Measurements from ENCODE around the gene PNMA6E.

Gene PNMA6E

DNA sequence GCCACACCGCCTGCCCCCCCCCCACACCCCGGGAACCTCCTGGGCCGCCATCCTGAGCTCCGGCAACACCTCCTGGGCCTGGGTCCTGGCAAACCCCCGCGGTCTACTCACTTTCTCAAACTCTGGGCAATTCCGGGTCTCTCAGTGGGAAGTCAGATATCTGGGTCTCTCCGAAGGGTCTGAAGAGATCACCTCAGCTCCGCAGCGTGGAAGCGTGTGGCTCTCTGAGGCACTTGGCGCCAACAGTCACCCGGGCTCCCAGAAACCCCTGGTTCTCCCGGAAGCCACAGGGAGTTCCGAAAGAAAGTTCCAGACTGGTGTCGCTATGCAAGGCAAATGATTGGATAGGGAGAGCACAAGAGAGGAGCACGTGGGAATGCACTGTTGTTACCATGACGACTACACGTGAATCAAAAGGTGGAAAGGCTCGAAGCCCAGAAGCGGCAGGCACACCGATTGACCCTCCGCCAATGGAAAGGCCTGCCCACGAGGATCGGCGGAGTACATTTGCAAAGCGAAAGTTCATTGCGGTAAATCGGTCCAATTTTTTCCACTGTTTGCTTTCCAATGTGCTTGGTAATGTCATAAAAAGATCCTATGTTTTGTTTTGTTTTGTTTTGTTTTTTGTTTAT lies at the start of gene PNMA6E:
TSS of gene PNMA6E (minus strand) at position 218 of the 632 bp plus-strand sequence. CDS start 2,501 bp downstream, outside the sequence.
- Histone ChIP-seq H3K4me1 (ENCODE audit: control insufficient read depth, insufficient read depth, low read length) (no peaks in the 10 kb centered on the region), H3K27ac (ENCODE audit: low read length) (no peak within 1 kb of the TSS), H3K36me3 (ENCODE audit: control insufficient read depth in 2 of 2, insufficient read depth in 2 of 2, low read length in 2 of 2) (no peaks in the 10 kb centered on the region), H3K9me3 (ENCODE audit: control insufficient read depth in 2 of 2, low read length in 2 of 2) (no peaks in the 10 kb centered on the region), H3K4me3 (ENCODE audit: low read length in 2 of 2) (no peak within 1 kb of the TSS), H3K27me3 (ENCODE audit: control insufficient read depth in 1 of 2, insufficient read depth in 2 of 2, low read length in 2 of 2) (peaks cover 0 to 8% of the 10 kb centered on the region in 2 donors), H3K9ac (ENCODE audit: low read length in 2 of 2) (no peak within 1 kb of the TSS)

- Histone ChIP-seq H3K4me1 (ENCODE audit: control insufficient read depth, insufficient read depth, low read length) (peaks cover 2% of the 10 kb centered on the region), H3K27ac (ENCODE audit: low read length) (no peak overlapping the region), H3K9ac (ENCODE audit: low read length in 2 of 2) (no peak overlapping the region), H3K9me3 (ENCODE audit: control insufficient read depth in 2 of 2, low read length in 2 of 2) (no peaks in the 10 kb centered on the region), H3K36me3 (ENCODE audit: control insufficient read depth in 2 of 2, insufficient read depth in 2 of 2, low read length in 2 of 2) (no peaks in the 10 kb centered on the region), H3K27me3 (ENCODE audit: control insufficient read depth in 1 of 2, insufficient read depth in 2 of 2, low read length in 2 of 2) (no peaks in the 10 kb centered on the region), H3K4me3 (ENCODE audit: low read length in 2 of 2) (no peak overlapping the region)
Observed at GRCh38 chrX:153450949-153451277, 49.8 kb upstream of the PNMA6E start.

GRCh38 chrX:153450114-153450948 lies 49.2 kb upstream of the PNMA6E start:
- Histone ChIP-seq H3K9ac (ENCODE audit: low read length in 2 of 2) (no peak overlapping the region), H3K27ac (ENCODE audit: low read length) (no peak overlapping the region), H3K4me1 (ENCODE audit: control insufficient read depth, insufficient read depth, low read length) (no peaks in the 10 kb centered on the region)

GRCh38 chrX:153449368-153450113 lies 48.4 kb upstream of the PNMA6E start:
- Histone ChIP-seq H3K27ac (ENCODE audit: low read length) (no peak overlapping the region), H3K4me3 (ENCODE audit: low read length in 2 of 2) (no peak overlapping the region), H3K4me1 (ENCODE audit: control insufficient read depth, insufficient read depth, low read length) (no peaks in the 10 kb centered on the region), H3K9me3 (ENCODE audit: control insufficient read depth in 2 of 2, low read length in 2 of 2) (no peaks in the 10 kb centered on the region), H3K36me3 (ENCODE audit: control insufficient read depth in 2 of 2, insufficient read depth in 2 of 2, low read length in 2 of 2) (no peaks in the 10 kb centered on the region), H3K9ac (ENCODE audit: low read length in 2 of 2) (no peak overlapping the region), H3K27me3 (ENCODE audit: control insufficient read depth in 1 of 2, insufficient read depth in 2 of 2, low read length in 2 of 2) (no peaks in the 10 kb centered on the region)

More at GRCh38 chrX:153450114-153450948, 49.2 kb upstream of the PNMA6E start:
- Histone ChIP-seq H3K36me3 (ENCODE audit: control insufficient read depth in 2 of 2, insufficient read depth in 2 of 2, low read length in 2 of 2) (no peaks in the 10 kb centered on the region), H3K9me3 (ENCODE audit: control insufficient read depth in 2 of 2, low read length in 2 of 2) (no peaks in the 10 kb centered on the region), H3K4me3 (ENCODE audit: low read length in 2 of 2) (no peak overlapping the region), H3K27me3 (ENCODE audit: control insufficient read depth in 1 of 2, insufficient read depth in 2 of 2, low read length in 2 of 2) (no peaks in the 10 kb centered on the region)

DNA sequence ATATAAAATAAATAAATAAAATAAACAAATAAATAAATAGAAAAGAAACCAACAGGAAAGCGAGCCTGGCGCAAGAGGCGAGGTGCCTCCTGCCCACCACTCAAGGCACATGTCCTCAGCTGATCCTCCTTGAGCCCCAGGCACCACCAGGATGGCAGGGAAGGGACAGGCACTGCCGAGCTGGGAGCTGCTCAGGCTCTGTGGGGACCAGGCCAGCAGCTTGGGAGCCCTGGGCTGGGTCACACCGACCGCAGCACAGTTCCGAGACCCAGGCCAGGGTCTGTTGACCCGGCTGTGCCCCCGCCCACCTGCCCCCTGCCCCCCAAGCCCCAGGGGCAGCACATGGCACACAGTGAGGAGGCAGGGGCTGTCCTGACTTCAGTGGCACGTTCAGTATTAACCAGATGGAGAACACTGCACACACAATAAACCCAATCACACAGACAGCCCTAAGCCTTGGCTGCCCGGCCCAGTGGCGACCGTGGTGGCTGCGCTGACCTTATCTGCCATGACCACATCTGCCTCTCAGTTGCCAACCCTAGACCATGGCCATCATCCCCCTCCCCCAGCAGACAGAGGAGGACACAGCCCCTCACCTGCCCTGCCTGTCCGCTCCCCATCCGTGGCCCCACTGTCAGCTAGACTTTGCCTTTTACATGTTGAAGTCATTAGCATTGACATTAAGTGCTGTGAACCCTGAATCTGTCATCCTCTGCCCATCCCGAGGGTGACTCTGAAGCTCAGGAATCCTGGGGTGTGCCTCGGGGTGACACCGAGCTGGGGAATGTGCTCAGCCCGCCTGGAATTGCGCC lies 47.6 kb upstream of the PNMA6E start:
- Histone ChIP-seq H3K27me3 (ENCODE audit: control insufficient read depth in 1 of 2, insufficient read depth in 2 of 2, low read length in 2 of 2) (no peaks in the 10 kb centered on the region), H3K27ac (ENCODE audit: low read length) (no peak overlapping the region), H3K36me3 (ENCODE audit: control insufficient read depth in 2 of 2, insufficient read depth in 2 of 2, low read length in 2 of 2) (no peaks in the 10 kb centered on the region), H3K9me3 (ENCODE audit: control insufficient read depth in 2 of 2, low read length in 2 of 2) (no peaks in the 10 kb centered on the region), H3K4me3 (ENCODE audit: low read length in 2 of 2) (no peak overlapping the region), H3K4me1 (ENCODE audit: control insufficient read depth, insufficient read depth, low read length) (no peaks in the 10 kb centered on the region), H3K9ac (ENCODE audit: low read length in 2 of 2) (no peak overlapping the region)

GRCh38 chrX:153447581-153447960 lies 46.4 kb upstream of the PNMA6E start:
- no peak overlapping the region for H3K27ac ChIP-seq (ENCODE audit: low read length)
- no peak overlapping the region for H3K4me3 ChIP-seq (ENCODE audit: low read length in 2 of 2)
- H3K9ac ChIP-seq (ENCODE audit: low read length in 2 of 2): no peak overlapping the region
- H3K36me3 ChIP-seq (ENCODE audit: control insufficient read depth in 2 of 2, insufficient read depth in 2 of 2, low read length in 2 of 2): no peaks in the 10 kb centered on the region
- no peaks in the 10 kb centered on the region for H3K9me3 ChIP-seq (ENCODE audit: control insufficient read depth in 2 of 2, low read length in 2 of 2)
- H3K27me3 ChIP-seq (ENCODE audit: control insufficient read depth in 1 of 2, insufficient read depth in 2 of 2, low read length in 2 of 2): no peaks in the 10 kb centered on the region
- H3K4me1 ChIP-seq (ENCODE audit: control insufficient read depth, insufficient read depth, low read length): no peaks in the 10 kb centered on the region

DNA sequence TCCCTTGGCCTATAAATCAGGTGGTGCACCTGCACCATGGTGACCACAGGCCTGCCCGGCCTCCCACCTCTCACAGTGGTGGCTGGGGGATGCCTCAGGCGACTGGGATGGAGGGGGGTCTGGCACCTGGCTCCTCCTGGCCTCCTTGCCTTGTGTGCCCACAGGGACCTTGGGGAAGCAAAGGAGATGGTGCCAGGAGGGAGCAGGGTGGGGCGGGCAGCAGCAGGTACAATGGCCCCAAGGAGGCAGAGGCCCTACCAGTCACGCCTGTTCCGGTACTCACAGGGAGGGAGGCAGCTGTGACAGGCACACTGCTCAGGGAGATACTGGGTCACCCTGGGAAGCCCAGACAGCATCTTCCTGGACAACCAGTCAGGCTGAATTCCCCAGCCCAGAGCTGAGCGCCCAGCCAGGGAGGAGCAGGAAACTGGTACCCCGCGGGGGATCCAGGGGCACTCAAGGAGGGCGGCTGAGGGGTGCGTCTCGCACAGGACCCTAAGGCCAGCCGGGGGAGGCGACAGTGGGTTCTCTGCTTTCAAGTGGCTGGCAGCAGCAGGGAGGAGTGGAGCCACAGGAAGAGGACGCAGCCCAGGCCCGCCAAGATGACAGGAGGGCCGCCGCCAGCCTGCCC lies 45.9 kb upstream of the PNMA6E start:
- Histone ChIP-seq H3K36me3 (ENCODE audit: control insufficient read depth in 2 of 2, insufficient read depth in 2 of 2, low read length in 2 of 2) (no peaks in the 10 kb centered on the region), H3K27me3 (ENCODE audit: control insufficient read depth in 1 of 2, insufficient read depth in 2 of 2, low read length in 2 of 2) (no peaks in the 10 kb centered on the region), H3K9ac (ENCODE audit: low read length in 2 of 2) (no peak overlapping the region), H3K4me1 (ENCODE audit: control insufficient read depth, insufficient read depth, low read length) (no peaks in the 10 kb centered on the region), H3K9me3 (ENCODE audit: control insufficient read depth in 2 of 2, low read length in 2 of 2) (no peaks in the 10 kb centered on the region), H3K27ac (ENCODE audit: low read length) (no peak overlapping the region), H3K4me3 (ENCODE audit: low read length in 2 of 2) (no peak overlapping the region)

- Histone ChIP-seq H3K27ac (ENCODE audit: low read length) (no peak overlapping the region), H3K4me1 (ENCODE audit: control insufficient read depth, insufficient read depth, low read length) (no peaks in the 10 kb centered on the region), H3K4me3 (ENCODE audit: low read length in 2 of 2) (no peak overlapping the region), H3K27me3 (ENCODE audit: control insufficient read depth in 1 of 2, insufficient read depth in 2 of 2, low read length in 2 of 2) (no peaks in the 10 kb centered on the region), H3K9ac (ENCODE audit: low read length in 2 of 2) (no peak overlapping the region), H3K36me3 (ENCODE audit: control insufficient read depth in 2 of 2, insufficient read depth in 2 of 2, low read length in 2 of 2) (no peaks in the 10 kb centered on the region), H3K9me3 (ENCODE audit: control insufficient read depth in 2 of 2, low read length in 2 of 2) (no peaks in the 10 kb centered on the region)
Observed at GRCh38 chrX:153446636-153446936, 45.4 kb upstream of the PNMA6E start.

DNA sequence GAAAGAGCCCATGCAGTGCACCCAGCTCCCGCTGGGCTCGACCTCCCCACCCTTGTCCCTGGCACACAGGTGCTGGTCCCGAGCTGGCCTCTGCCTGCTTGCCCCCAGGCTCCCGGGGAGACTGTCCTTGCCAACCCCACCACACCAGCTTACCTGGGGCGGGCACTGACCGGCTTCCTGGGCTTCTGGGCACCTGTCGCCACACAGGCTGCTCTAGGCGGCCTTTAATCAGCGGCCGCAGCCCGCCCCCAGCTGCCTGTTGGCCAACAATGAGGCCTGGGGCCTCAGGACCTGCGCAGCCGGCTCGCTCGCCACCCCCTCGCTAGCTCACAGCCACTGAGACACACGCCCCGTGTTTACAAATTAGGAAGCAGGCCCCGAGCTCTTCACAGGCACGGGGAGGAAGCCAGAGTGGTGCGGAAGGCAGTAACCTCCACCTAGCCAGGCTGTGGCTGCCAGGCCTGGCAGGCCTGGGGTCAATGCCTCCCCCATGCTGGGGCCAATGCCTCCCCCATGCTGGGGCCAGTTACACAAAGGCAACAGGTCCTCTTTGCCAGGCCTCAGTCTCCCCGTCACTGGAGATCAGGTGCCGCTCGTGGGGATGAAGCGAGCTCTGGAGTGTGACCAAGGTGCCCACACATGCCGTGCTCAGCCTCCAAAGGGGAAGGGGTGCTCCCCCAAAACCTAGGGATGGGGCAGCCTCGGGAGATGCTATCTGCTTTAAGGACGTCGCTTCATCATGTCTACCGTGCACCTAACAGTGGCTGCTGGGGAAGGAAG lies 44.9 kb upstream of the PNMA6E start, which contains the start of gene TREX2:
TSS of gene TREX2 (minus strand) at position 201 of the 780 bp plus-strand sequence. CDS start 626 bp downstream, outside the sequence.
- no peak within 1 kb of the TSS for H3K4me3 ChIP-seq (ENCODE audit: low read length in 2 of 2)
- no peak within 1 kb of the TSS for H3K27ac ChIP-seq (ENCODE audit: low read length)
- H3K27me3 ChIP-seq (ENCODE audit: control insufficient read depth in 1 of 2, insufficient read depth in 2 of 2, low read length in 2 of 2): no peaks in the 10 kb centered on the region
- H3K9ac ChIP-seq (ENCODE audit: low read length in 2 of 2): no peak within 1 kb of the TSS
- no peaks in the 10 kb centered on the region for H3K4me1 ChIP-seq (ENCODE audit: control insufficient read depth, insufficient read depth, low read length)
- H3K9me3 ChIP-seq (ENCODE audit: control insufficient read depth in 2 of 2, low read length in 2 of 2): no peaks in the 10 kb centered on the region
- H3K36me3 ChIP-seq (ENCODE audit: control insufficient read depth in 2 of 2, insufficient read depth in 2 of 2, low read length in 2 of 2): no peaks in the 10 kb centered on the region
